ENCODE results near the gene EXOC7.
"Not testable (repeated sequence)": the region's sequence is repeated elsewhere in the genome, so short reads cannot be mapped to it uniquely, and the experiment has no call there.

The EXOC7 gene

GRCh38 chr17:76085731-76086366 is 17.7 kb downstream of the EXOC7 start:
- DNase-seq = no peak

- DNase-seq = no peak
Measured at GRCh38 chr17:76085066-76085730, 18.4 kb downstream of the EXOC7 start.

- DNase-seq = no peak
Measured at GRCh38 chr17:76083536-76084182, 19.9 kb downstream of the EXOC7 start.

- DNase-seq = no peak
Measured at GRCh38 chr17:76082326-76083251, 21.0 kb downstream of the EXOC7 start.

- DNase-seq = no peak
Measured at GRCh38 chr17:76081295-76082210, 22.0 kb downstream of the EXOC7 start.

GRCh38 chr17:76080768-76081287 is 22.8 kb downstream of the EXOC7 start:
- no peak for DNase-seq

- no peak for DNase-seq
Measured at GRCh38 chr17:76079956-76080767, 23.4 kb downstream of the EXOC7 start.

- DNase-seq = no peak
Measured at GRCh38 chr17:76079535-76079955, 24.0 kb downstream of the EXOC7 start.

GRCh38 chr17:76078860-76079534 is 24.6 kb downstream of the EXOC7 start, which contains the start of gene ZACN:
Gene ZACN (plus strand): TSS chr17:76079182. CDS start chr17:76079265, 83 bp downstream.
- DNase-seq = peak; percentile 74 to 80

GRCh38 chr17:76078370-76078769 is 25.2 kb downstream of the EXOC7 start:
- DNase-seq = not testable (repeated sequence)

- DNase-seq = no peak
Measured at GRCh38 chr17:76077584-76078110, 25.9 kb downstream of the EXOC7 start.

GRCh38 chr17:76076765-76077583 is 26.6 kb downstream of the EXOC7 start:
- no peak for DNase-seq

- no peak for DNase-seq
Measured at GRCh38 chr17:76076146-76076764, 27.3 kb downstream of the EXOC7 start.

GRCh38 chr17:76075364-76076145 is 28.0 kb downstream of the EXOC7 start:
- DNase-seq = no peak

GRCh38 chr17:76074390-76075363 is 28.9 kb downstream of the EXOC7 start, which contains the start of gene GALR2:
Gene GALR2 (plus strand): TSS chr17:76074781. CDS start chr17:76074884, 103 bp downstream.
- no peak for DNase-seq

All from SHP77 (cell line).